ENCODE measurements around the gene SIRT5. TPM values are rescaled to one million over a fixed set of nuclear protein-coding genes. Genes with fewer than 3 reads are reported as not detected.

SIRT5 gene
- total RNA-seq, 1 donor from 2014 or later = 7.1 TPM

DNA sequence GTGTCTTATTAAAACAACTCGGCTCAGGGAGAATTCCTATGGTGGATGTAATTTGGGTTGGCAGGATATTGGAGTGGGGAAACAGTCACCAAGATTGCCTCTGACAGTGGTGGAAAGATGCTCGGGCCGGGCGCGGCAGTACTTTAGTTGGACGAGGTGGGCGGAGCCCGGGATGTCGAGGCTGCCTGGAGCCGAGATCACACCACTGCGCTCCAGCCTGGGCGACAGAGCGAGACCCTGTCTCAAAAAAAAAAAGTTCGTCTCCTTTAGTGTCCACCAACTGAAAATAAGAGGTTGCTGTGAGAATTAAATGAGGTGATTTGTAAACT is 41.4 kb downstream of the SIRT5 start:
- Histone ChIP-seq H3K36me3 (peaks cover 0 to 24% of the 10 kb centered on the region in 2 donors), H3K4me3 (peak overlapping the region; percentile 83 to 91), H3K9me3 (no peaks in the 10 kb centered on the region), H3K27ac (peak overlapping the region; percentile 89), H3K27me3 (no peaks in the 10 kb centered on the region), H3K4me1 (peaks cover 25% of the 10 kb centered on the region)
- TF ChIP-seq, protein P1, sequence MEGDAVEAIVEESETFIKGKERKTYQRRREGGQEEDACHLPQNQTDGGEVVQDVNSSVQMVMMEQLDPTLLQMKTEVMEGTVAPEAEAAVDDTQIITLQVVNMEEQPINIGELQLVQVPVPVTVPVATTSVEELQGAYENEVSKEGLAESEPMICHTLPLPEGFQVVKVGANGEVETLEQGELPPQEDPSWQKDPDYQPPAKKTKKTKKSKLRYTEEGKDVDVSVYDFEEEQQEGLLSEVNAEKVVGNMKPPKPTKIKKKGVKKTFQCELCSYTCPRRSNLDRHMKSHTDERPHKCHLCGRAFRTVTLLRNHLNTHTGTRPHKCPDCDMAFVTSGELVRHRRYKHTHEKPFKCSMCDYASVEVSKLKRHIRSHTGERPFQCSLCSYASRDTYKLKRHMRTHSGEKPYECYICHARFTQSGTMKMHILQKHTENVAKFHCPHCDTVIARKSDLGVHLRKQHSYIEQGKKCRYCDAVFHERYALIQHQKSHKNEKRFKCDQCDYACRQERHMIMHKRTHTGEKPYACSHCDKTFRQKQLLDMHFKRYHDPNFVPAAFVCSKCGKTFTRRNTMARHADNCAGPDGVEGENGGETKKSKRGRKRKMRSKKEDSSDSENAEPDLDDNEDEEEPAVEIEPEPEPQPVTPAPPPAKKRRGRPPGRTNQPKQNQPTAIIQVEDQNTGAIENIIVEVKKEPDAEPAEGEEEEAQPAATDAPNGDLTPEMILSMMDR (IDR thresholded peaks at IDR 0.05) = no peak
- TF ChIP-seq POLR2A (IDR thresholded peaks at IDR 0.05) = no peak
- no peak for TF ChIP-seq POLR2AphosphoS5 (IDR thresholded peaks at IDR 0.05; ENCODE audit: insufficient read depth in 1 of 2, low read depth in 1 of 2)
- no peak for DNase-seq (ENCODE audit: extremely low spot score in 2 of 2)
- intact Hi-C loops (cut with DNase I) = loop anchor here (5.0 kb wide), 1 partner anchor 97 kb away; the partner anchor contains the start of gene RANBP9

DNA sequence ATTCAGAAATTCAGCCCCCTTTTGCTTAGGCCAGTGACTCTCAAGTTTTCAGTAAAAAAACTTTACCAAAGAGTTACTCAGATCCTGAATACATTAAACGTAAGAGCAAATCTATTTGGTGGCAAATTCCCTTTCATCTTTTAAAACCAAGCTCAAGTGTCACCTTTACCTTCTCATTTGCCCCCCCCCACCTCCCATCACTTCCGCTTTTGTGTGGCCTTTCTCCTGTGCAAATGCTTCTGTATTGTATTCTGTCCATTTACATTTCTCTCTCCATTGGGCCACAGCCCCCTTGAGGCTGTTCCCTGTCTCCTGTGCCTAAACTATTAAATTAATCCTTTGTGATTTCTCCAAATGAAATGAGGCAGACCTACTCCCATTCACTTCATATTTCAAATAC is 42.7 kb downstream of the SIRT5 start:
- Histone ChIP-seq H3K36me3 (peaks cover 0 to 34% of the 10 kb centered on the region in 2 donors), H3K4me3 (no peak overlapping the region), H3K27me3 (no peaks in the 10 kb centered on the region), H3K9me3 (no peaks in the 10 kb centered on the region), H3K27ac (no peak overlapping the region), H3K4me1 (peaks cover 25% of the 10 kb centered on the region)
- TF ChIP-seq POLR2AphosphoS5 (IDR thresholded peaks at IDR 0.05; ENCODE audit: insufficient read depth in 1 of 2, low read depth in 1 of 2) (no peak), POLR2A (IDR thresholded peaks at IDR 0.05) (no peak)
- TF ChIP-seq, protein P1 (IDR thresholded peaks at IDR 0.05) = no peak
- intact Hi-C loops (cut with DNase I) = loop anchor here (5.0 kb wide), 1 partner anchor 95 kb away; the partner anchor contains the start of gene RANBP9
- DNase-seq (ENCODE audit: extremely low spot score in 2 of 2) = no peak

DNA sequence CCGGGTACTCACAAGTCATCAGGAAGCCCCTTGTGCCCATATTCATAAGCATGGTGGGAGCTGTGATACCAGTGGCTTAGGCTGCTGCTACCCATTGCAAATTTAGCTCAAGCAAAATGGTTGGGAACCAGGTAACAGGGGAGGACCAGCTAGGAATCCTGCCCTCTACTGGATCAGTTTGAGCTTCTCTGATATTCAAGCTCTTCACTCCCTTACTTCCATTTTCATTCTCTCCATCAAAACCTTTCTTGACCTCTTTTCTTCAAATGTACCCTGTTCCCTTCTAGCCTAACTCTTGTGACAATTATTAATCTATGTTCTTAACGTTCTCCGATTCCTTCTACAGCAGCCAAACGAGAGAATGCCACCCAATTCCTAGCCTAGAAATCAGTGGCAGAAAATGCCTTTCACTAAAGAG is 50.5 kb downstream of the SIRT5 start:
- no peaks in the 10 kb centered on the region for H3K4me1 ChIP-seq
- no peak for TF ChIP-seq POLR2A (IDR thresholded peaks at IDR 0.05)
- no peak overlapping the region for H3K4me3 ChIP-seq
- intact Hi-C loops (cut with DNase I) = no loop called here
- no peak overlapping the region for H3K27ac ChIP-seq
- no peaks in the 10 kb centered on the region for H3K9me3 ChIP-seq
- H3K36me3 ChIP-seq = peaks cover 0 to 82% of the 10 kb centered on the region in 2 donors
- no peaks in the 10 kb centered on the region for H3K27me3 ChIP-seq
- no peak for DNase-seq (ENCODE audit: extremely low spot score in 2 of 2)

GRCh38 chr6:13629459-13630116 is 55.2 kb downstream of the SIRT5 start:
- H3K27me3 ChIP-seq = no peaks in the 10 kb centered on the region
- H3K9me3 ChIP-seq = no peaks in the 10 kb centered on the region
- intact Hi-C loops (cut with DNase I) = no loop called here
- peaks cover 0 to 53% of the 10 kb centered on the region in 2 donors for H3K36me3 ChIP-seq
- DNase-seq (ENCODE audit: extremely low spot score in 2 of 2) = no peak
- H3K4me3 ChIP-seq = no peak overlapping the region
- no peak overlapping the region for H3K27ac ChIP-seq
- no peak for TF ChIP-seq POLR2AphosphoS5 (IDR thresholded peaks at IDR 0.05; ENCODE audit: insufficient read depth in 1 of 2, low read depth in 1 of 2)
- TF ChIP-seq, protein P1 (IDR thresholded peaks at IDR 0.05) = no peak
- no peak for TF ChIP-seq POLR2A (IDR thresholded peaks at IDR 0.05)
- H3K4me1 ChIP-seq = no peaks in the 10 kb centered on the region

DNA sequence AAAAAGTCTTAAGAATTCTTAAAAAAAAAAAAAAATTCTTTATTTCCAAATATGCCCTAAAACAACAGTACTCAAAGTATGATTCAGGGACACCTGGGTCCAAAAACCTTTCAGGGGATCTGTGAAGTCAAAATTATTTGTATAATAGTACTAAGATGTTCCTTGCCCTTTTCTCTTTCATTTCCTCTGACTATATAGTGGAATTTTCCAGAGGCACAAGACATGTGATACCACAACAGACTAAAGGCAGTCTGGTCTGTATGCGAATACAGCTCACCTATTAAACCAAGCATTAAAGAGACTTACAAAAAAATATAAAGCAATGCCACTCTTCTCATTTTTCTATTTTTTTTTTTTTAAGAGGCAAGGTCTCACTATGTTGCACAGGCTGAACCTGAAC is 56.1 kb downstream of the SIRT5 start:
- DNase-seq (ENCODE audit: extremely low spot score in 2 of 2) = no peak
- Histone ChIP-seq H3K36me3 (peaks cover 0 to 44% of the 10 kb centered on the region in 2 donors), H3K4me3 (no peak overlapping the region), H3K27ac (no peak overlapping the region), H3K9me3 (no peaks in the 10 kb centered on the region), H3K4me1 (no peaks in the 10 kb centered on the region), H3K27me3 (no peaks in the 10 kb centered on the region)
- TF ChIP-seq, protein P1 (IDR thresholded peaks at IDR 0.05) = no peak
- TF ChIP-seq POLR2AphosphoS5 (IDR thresholded peaks at IDR 0.05; ENCODE audit: insufficient read depth in 1 of 2, low read depth in 1 of 2) (no peak), POLR2A (IDR thresholded peaks at IDR 0.05) (no peak)
- intact Hi-C loops (cut with DNase I) = no loop called here

All from vagina (tissue), 2 donors.